DMS79 treated with DMSO at 0.1 percent for 48 hours (cell line): ENCODE measurements around the gene SMIM5.

Experiments
- DNase-seq: peaks from one replicate; lab custom pipeline; 2025; lab: John Stamatoyannopoulos, UW

SMIM5 gene

DNA sequence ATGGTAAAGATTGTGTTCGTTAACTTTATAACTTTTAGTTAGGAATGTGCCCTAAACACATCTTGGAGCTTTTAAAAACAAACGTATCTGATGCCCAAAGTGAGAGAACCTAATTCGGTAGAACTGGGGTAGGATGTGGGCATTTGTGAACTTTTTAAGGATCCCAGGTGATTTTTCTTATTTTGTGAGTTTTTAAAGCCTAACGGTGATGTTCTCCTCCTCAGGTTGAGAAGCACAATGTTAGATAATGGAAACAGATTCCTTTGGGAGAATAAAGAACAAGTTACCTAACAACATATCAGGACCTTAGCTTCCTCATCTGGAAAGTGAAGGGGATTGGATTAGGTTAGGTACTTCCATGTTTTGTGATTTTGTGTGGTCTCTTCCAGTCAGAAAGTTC, 34.6 kb downstream of the SMIM5 start:
- no peak for DNase-seq

GRCh38 chr17:75668489-75668888, 35.3 kb downstream of the SMIM5 start:
- no peak for DNase-seq

GRCh38 chr17:75670868-75671267, 37.6 kb downstream of the SMIM5 start:
- DNase-seq = no peak

DNA sequence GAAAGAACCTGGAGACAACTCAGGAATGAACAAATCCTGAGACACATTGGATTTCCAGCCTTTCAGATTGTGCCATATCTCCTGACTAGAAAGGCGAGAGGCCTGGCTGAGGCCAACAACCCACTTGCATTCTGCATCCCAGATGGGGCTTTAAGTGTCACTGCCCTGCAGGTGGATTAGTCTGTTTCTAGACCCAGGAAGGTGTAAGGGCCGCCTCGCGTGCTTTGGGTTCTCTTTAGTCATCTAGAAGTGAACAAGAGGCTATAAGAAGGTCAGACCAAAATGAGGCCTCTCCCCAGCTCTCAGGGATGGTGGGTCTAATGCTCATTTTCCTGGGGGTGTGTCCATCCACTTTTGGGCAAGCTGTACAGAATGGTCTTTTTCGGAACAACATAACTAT, 38.8 kb downstream of the SMIM5 start:
- no peak for DNase-seq

- no peak for DNase-seq
Observed at GRCh38 chr17:75673487-75673886, 40.3 kb downstream of the SMIM5 start.

DNA sequence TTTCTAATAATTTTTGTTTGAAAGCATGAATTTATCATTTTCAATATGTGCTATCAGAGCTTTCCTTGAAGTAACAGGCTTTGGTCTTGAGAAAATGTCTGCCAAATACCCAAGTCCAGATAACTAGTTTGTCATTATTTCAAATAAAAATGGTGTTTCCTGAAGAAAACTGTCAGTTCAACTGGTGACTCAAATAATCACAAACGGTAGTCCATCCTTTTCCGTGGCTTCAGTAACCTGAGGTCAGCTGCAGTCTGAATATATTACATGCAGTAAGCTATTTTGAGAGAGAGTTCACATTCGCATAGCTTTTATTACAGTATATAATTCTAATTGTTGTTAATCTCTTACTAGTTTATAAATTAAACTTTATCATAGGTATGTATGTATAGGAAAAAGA, 43.2 kb downstream of the SMIM5 start:
- no peak for DNase-seq

DNA sequence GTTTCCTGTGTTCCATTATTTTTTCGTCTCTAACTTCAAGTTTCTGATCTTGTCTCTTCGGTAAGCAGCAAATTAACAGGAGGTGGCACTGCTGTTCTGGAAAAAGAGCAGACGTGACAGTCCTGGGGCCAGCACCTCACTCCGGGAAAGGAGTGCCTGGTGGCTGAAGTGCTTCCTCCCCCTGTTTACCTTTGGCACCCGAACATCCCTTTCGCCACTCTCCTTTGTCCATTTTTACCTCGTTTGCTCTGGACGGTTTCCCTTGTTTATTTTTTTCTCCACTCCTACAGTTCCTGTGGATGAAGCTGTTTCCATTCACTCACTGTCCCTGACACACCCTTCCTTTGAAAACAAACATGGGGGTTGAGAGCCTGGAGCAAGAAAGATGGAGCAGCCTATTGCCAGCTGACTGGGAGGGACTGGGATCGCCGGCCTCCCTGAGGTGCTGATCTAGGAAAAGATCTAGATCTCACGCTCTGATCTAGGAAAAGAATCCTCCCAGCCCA, 46.5 kb downstream of the SMIM5 start:
- no peak for DNase-seq

GRCh38 chr17:75680431-75680830, 47.2 kb downstream of the SMIM5 start:
- DNase-seq = no peak

DNA sequence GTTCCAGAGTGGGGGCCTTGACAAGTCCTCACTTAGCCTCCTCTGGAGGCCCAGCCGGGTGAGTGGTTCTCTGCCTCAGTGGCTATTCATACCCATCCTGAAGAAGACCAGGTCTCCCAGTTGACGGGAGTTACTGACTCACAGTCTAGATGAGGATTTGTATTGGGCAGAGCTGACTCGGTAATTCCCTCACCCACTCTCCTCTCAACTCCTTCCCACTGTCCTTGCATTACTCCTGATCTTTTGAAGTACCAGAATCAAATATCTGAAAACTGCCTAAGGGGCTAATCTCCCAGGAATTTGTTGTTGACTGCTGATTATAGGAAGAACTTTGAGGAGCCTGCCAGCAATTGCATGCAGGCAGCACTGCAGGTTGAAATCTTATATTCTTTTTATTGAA, 48.1 kb downstream of the SMIM5 start:
- DNase-seq = no peak

GRCh38 chr17:75683583-75683982, 50.3 kb downstream of the SMIM5 start:
- DNase-seq = no peak

DNA sequence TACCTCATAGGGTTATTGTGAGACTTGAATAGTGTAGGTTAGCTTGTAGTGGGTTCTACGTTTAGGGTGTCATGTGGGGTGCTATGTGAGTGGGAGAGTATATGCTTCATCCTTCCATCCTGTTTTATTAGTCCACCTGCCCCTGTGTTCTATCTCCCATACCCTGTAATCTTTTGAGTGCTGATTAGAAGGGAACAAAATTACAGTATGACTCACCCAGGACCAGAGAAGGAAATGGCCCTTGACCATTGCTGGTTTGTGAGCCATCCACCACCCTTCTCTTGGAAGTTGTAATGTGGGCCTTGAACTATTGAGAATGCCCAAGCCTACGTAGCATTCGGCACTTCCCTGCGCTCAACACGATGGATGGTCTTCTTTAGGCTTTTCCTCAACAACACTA, 51.0 kb downstream of the SMIM5 start:
- no peak for DNase-seq

GRCh38 chr17:75684924-75685323, 51.7 kb downstream of the SMIM5 start:
- DNase-seq = no peak

- DNase-seq = no peak
Observed at GRCh38 chr17:75685499-75685898, 52.3 kb downstream of the SMIM5 start.

GRCh38 chr17:75688209-75688825, 55.1 kb downstream of the SMIM5 start:
- no peak for DNase-seq

- peak; percentile 36 for DNase-seq
Observed at GRCh38 chr17:75689441-75689873, 56.2 kb downstream of the SMIM5 start.
